Measurements from ENCODE around the gene ABCC6.
A peak's percentile ranks its signal among the peaks of the same experiment; 100 is the strongest.

Gene ABCC6

DNA sequence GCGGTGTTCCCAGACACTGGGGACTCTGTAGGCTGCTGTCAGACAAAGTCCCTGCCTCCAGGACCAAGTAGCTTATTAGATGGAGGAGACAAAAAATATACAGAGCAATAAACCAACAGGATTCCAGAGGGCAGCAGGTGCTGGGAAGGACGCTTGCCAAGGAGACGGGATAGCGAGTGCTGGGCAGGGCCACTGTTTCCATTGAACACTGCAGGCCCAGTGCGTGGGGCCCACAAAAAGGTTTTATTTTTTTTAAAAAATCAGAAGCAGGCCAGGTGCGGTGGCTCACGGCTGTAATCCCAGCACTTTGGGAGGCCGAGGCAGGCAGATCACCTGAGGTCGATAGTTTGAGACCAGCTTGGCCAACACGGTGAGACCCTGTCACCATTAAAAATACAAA lies 84.2 kb downstream of the ABCC6 start:
- no peak for DNase-seq

DNA sequence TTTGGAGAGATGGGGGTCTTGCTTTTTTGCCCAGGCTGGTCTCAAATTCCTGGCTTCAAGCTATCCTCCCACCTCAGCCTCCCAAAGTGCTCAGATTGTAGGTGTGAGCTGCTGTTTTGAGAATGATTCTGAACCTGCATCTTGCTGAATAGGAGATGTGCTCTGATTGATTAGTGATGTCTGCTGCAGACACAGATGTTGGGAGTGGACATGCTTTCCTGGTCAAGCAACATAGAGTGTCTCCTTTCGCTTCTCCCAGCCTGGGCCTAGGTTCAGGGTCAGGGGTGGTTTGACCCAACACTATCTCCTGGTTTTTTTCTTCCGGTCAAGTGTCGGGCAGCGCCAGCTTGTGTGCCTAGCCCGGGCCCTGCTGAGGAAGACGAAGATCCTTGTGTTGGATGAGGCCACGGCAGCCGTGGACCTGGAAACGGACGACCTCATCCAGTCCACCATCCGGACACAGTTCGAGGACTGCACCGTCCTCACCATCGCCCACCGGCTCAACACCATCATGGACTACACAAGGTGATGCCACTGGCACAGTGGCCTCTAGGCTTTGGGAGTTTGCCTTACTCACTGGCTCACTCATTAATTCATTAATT lies 85.2 kb downstream of the ABCC6 start:
- no peak for DNase-seq

DNA sequence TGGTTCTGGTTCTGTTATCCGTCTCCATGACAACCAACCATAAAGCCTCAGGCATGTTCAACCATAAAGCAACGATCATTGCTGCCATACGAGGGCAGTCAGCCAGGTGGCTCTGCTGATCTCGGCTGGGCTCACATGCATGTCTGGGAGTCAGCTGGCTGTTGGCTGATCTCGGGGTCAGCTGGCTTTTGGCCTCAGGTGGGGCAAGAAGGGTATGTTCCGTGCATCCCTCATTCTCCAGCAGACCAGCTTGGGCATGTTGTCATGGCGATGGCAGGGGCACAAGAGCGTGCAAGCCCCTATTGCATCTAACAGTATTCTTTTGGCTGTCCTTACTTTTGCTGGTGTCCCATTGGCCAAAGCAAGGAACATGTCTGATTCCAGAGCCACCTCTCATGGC lies 86.2 kb downstream of the ABCC6 start:
- DNase-seq = no peak

DNA sequence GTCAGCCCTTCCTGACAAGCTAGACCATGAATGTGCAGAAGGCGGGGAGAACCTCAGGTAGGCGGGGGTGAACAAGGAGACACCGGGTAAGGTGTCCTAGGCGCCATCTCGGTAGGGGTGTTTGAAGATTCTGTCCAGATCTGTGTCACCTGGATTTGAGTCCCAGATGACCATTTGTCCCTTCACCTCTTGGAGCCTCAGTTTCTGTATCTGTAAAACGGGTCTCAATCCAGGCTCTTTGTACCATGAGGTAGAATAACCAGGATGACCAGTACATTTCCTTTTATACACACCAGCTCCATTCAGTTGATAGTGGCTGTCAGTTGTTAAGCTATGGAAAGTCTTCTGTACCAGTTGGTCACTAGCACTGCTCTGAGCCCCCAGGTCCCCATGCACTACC lies 86.7 kb downstream of the ABCC6 start:
- no peak for DNase-seq

DNA sequence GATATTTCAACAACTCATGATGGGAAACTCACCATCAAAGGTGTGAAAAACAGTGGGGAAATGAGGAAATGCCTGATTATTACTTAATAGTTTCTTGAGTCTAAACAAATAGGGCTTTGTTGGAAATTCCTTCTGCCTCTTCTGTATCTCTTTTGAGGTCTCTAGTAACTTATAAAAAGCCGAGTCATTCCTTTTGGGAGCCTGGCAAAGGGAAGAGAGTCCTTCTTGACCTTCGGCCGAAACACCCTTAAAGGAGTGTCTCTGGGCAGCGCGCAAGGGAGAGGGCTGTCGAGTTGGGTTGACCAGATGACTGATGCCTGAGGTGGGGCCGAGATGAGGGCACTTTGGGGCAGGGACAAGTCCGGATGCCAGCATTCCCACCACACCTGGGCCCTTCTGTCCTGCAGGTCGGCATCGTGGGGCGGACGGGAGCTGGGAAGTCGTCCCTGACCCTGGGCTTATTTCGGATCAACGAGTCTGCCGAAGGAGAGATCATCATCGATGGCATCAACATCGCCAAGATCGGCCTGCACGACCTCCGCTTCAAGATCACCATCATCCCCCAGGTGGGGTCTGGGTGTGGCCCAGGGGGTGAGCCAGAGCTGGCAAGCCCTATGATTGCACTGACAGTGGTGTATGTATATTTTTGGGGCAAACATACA lies 89.2 kb downstream of the ABCC6 start:
- no peak for DNase-seq

DNA sequence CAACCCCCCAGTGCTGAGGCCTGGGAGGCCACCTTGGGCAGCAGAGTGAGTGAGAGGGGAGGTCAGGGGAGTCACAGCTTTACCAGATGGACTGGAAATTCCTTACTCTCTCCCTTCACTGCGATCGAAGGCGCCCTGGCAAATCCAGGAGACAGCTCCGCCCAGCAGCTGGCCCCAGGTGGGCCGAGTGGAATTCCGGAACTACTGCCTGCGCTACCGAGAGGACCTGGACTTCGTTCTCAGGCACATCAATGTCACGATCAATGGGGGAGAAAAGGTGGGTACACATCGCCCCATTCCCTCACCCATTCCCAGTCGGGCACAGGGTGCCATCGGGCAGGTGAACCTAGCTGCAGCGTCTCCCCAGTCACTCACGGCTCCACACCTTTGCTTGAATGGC lies 91.6 kb downstream of the ABCC6 start:
- DNase-seq = no peak

DNA sequence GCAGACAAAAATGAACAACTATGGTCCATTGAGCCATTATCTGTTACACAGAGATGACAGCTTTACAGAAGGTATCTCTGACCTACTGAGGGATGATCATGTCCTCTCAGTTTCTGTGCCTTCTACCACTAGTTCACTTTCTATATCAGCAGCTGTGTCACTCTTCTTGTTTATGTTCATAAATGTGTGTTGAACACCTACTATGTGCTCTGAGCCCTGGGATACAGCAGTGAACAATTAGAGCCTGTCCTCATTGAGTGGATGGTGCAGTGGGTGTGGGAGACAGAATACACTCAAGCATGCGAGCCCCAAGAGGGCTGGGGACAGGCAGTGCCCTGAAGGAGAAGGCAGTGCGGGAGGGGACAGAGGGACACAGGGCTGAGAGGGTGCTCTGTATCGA lies 92.1 kb downstream of the ABCC6 start:
- DNase-seq = no peak

DNA sequence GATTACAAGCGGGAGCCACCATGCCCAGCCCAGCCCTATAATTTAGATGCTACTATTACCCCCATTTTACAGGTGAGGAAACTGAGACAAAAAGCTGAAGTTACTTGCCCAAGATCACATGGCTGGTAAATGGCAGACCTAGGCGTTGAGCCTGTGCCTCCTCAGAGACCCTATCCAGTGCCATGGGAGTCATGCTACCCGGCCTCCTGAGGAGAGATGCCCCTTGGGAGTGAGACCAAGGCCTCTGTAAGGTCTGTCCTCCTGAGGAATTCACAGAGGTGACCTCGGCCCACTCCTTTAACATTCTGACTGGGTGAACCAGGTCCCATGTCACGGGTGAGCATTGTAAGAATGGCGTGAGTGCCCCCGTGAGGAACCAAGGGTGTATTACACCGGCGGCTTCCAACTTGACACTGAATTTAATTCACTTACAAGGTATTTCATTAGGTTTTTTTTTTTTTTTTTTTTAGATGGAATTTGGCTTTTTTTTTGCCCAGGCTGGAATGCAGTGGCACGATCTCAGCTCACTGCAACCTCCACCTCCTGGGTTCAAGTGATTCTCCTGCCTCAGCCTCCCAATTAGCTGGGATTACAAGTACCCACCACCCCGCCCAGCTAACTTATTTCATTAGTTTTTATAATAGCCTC lies 95.7 kb downstream of the ABCC6 start:
- peak; percentile 63 to 81 for DNase-seq

DNA sequence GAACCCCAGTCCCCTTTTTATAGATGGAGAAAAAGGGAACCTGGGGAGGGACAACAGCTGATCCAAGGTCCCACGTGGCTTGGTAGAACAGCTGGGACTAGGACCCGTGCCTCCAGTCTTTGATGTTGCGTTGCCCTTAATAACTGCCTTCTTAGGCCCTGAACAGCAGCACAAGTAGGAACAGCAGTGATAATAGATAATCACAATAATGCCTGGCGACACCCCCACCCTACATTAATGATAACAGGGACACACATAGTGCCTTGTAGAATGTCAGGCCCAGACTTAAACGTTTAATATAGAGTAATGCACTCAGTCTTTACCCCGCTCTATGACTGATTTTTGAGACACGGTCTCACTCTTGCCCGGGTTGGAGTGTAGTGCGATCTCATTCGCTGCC lies 96.4 kb downstream of the ABCC6 start:
- DNase-seq = no peak

DNA sequence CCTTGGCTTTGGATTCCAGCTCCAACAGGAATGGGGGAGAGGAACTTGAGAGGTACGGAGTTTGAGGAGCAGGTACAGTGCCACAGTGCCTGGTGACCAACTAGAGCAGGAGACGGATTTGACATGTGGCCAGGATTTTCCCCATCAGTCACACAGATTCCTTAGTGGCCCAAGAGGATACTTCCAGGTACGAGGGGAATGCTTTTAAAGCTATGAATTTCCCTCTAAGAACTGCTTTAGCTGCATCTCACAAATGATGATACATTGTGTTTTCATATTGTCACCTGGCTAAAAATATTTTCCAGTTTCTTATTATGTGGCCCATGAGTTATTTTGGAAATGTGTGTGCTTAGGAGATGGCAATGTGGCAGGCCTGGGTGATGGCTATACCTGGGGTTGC lies 98.3 kb downstream of the ABCC6 start:
- no peak for DNase-seq

DNA sequence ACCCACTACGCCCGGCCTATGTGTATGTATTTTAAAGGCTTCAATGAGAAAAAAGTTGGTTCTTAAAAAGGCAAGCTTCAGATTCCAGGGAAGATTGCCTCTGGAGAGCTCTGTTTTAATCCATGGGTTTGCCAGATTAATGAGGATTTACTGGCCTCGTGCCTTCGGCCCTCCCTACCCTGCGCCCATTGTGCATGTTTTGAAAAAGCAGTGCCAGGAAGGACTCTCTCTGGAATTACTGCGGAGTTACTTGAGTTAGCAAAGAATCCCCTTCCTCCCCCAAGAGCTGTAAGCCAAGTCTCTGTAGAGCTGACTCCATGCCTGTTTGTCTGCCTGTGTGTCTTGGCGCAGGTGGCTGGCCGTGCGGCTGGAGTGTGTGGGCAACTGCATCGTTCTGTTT lies 98.9 kb downstream of the ABCC6 start:
- no peak for DNase-seq

DNA sequence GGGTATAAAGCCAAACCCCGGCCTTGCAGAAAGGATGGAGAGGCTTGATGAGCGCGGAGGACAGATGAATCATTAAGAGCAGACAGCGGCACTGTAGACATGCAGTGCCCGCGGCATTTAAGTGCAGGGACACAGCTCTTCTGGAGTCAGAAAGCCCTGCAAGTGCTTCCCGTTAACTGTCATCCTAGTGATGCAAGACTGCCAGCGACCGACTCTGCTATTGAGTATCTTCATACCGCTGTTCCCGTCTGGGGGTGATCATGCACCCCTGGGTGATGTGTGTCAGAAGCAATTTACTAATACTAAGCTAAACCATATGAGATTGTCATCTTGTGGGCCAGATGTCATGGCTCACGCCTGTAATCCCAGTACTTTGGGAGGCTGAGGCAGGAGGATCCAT lies 101.0 kb downstream of the ABCC6 start:
- no peak for DNase-seq

DNA sequence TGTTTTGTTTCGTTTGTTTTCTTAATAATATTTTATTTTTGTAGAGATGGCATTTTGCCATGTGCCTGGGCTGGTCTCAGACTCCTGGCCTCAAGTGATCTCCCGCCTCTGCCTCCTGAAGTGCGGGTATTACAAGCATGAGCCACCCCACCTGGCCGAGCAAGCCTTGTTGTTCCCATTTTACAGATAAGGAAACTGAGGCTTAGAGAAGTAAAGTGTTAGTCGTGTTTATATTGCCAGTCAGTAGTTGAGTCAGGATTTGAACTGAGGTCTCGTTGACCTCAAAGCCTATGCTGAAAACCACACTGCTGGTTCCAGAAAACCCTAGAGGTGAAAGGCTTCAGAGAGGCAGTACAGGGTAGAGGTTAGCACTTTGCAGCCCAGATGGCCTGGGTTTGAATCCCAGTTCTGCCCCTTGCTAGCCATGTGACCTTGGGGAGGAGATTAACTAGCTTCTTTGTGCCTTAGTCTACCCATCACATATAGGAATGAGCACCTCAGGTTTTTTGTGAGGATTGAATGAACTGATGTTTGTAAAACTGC lies 102.0 kb downstream of the ABCC6 start:
- no peak for DNase-seq

DNA sequence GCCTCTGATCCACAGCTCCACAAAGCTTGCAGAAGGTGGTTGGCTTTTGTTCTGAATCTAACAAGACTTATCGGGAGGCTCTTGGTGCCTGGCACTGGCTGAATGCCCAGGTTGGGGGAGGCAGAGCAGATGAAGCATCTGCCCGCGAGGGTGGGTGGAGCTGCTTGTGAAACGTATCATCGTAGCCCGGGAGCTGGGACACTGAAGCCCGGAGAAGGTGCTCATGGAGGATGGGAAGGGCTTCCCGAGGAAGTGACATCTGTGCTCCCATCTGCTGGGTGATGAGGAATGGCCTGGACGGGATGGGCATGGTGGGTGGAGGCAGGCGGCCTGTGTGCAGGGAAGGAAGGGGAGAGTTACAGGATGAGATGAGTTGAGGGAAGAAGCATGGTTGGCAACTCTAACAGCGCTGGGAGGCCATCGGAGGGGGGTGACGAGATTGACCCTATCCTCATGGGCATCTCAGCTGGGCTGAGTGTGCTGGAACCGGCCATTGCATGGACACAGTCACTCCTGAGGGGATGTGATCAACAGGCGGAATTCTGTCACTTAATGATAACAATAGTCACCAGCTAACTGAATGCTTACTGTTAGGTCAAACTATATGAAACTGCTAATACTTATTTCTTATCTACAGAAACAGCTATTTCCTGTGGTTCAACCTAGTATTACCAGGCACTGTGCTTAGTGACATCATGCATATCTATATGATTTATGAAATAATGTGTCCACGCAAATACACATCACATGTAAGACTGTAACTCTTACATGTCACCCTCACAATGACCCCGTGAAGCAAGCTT lies 102.7 kb downstream of the ABCC6 start:
- DNase-seq = no peak

DNA sequence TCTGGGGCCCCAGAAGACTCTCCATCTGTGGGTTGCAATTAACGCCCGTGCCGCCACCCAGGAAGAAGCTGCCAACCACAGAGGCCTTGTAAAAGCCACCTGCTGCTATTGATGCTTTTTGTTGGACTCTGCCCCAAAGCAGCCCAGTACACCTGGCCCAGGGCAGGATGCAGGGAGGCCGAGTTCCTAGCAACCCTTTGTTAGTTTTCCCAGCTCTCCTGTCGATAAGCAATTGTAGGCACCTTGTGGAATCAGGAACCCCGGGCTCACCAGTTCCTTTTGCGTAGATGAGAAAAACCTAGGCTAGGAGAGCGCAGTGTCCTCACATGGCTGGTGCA lies 103.3 kb downstream of the ABCC6 start:
- DNase-seq = no peak

DNA sequence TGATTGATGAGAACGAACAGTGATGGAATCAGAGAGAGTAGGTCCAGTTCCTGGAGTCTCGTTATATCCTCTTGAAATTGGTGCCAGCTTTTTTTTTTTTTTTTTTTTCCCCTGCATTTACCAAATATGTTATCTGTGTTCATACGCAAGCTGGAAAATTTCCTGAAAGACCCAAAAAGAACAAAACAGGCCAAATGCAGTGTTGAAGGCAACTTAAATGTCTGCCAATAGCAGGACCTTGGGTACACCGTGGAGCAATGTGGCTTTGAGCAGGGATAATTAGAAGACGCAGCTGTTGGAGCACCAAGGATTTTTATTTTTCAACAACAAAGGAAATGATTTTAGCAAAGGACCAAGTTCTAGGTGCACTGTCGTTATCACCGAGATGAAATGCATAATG lies 105.0 kb downstream of the ABCC6 start:
- DNase-seq = no peak

DNA sequence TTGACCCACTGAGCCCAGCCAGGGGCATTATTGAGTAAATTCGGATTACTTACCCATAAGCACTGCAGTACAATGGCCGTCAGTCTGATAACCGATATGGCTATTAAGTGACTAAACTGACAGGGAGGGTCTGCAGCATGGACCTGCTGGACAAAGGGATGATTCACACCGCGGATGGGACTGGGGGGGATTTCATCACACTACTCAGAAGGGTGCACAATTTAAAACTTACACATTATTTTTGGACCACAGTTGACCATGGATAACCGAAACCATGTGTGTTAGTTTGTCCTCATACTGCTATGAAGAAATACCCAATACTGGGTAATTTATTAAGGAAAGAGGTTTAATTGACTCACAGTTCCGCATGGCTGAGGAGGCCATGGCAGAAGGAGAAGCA lies 106.5 kb downstream of the ABCC6 start:
- DNase-seq = no peak

DNA sequence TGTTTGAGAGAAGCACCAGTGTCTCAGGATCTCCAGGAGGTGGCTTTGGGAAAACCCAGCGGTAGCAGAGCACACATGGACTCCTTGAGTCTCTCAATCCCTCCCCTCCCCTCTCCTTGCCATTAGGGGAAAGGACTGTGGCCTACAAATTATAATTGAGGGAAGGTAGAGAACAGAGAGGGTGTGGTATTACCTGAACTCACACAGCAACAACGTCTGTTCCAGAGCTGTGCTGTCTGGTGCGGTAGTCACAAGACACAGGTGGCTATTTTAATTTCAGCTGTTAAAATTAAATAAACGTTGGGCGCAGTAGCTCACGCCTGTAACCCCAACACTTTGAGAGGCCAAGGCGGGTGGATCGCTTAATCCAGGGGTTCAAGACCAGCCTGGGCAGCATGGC lies 110.2 kb downstream of the ABCC6 start:
- no peak for DNase-seq

DNA sequence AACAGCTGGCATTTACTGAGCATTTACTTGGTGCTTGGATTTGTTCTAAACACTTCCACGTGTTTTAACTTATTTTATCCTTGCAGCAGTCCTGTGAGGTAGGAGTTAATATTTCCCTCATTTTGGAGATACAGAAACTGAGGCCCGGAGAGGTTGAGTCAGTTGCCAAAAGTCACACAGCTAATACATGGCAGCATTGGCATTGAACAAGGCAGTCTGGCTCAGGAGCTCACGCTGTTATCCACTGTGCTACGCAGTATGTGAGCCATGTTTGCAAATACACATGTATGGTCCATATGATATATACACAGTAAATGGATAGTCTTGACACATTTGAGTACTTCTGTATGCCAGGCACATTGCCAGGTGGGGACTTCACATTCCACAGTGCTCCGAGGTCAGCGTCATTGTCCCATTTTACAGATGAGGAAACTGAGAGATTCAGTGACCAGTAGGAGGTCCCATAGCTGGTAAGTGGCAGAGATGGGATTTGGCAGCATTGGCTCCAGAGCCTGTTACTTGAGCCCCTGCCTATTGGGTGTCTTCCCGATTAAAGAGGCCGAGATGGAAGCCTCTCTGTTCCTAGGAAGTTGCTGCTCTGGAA lies 110.7 kb downstream of the ABCC6 start:
- DNase-seq = no peak

DNA sequence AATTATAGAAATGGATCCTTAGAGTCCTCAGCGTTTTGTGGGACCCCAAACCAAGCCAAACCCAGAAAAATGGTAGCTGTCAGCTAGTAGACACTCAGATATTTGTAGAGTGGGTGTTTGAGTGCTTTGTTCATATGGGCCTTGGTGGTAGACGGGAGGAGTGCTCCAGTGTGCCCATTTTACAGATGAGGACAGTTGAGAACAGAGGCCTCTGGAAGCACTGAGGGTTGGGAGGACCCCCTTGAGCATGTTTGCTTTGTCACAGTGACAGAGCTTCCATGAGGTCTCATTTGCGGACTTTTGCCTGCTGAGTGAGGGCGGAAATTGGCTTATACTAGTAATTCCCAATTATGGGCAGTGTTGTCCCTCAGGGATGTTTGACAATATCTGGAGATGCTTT lies 111.7 kb downstream of the ABCC6 start:
- DNase-seq = no peak

DNA sequence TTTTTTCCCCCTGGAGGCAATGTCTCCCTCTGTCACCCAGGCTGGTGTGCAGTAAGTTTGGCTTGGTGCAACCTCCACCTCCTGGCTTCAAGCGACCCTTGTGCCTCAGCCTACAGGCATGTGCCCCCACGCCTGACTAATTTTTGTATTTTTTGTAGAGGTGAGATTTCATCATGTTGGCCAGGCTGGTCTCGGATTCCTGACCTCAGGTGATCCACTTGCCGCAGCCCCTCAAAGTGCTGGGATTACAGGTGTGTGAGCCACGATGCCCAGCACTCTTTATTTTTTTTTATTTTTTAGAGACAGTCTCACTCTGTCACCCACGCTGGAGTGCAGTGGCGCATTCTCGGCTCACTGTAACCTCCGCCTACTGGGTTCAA lies 113.2 kb downstream of the ABCC6 start:
- DNase-seq = no peak

DNA sequence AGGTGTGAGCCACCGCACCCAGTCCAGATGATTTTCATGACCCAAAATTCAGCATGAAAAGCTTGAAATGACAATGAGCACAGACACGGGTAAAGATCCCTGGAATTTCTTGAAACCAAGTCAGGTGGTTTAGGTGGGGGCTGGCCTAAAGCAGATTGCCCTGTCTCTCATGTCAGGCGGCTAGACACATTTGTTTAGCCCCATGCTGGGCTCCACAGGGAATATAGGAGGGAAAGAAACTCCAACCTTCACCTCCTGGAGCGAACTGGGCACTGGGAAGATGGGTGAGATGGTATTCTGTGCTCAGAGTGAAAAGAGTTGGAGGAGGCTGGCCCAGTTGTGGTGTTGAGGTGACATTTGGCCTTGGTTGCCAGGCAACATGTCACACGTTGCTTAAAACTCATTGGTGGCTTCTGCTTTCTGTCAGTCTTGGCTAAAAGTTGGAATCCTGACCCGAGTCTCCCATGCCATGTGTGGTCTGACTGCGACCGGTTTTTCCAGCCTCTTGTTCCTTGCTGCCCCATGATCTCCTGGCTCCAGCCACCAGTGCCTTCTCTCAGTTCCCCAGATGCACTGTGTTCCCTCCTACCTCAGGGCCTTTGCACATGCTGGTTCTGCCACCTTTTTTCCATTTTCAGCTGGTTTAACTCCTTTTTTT lies 113.7 kb downstream of the ABCC6 start:
- DNase-seq = no peak

DNA sequence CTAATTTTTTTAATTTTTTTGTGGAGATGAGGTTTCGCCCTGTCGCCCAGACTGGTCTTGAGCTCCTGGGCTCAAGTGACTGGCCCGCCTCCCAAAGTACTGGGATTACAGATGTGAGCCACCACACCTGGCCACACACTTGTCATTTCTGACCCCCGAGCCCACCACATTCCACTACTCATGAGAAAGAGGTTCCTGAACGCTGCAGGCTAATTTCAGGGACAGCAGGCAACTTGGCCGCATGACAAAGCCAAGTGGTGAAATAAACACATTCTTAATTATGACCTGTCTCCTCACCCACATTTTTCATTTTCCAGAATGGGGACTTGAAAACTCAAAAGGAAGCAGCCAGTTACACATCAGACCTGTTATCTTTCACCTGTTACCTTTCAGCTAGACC lies 114.5 kb downstream of the ABCC6 start:
- DNase-seq = no peak

Data from AML-193 (cell line).